Measurements from ENCODE around the gene FOXB2.

The FOXB2 gene

DNA sequence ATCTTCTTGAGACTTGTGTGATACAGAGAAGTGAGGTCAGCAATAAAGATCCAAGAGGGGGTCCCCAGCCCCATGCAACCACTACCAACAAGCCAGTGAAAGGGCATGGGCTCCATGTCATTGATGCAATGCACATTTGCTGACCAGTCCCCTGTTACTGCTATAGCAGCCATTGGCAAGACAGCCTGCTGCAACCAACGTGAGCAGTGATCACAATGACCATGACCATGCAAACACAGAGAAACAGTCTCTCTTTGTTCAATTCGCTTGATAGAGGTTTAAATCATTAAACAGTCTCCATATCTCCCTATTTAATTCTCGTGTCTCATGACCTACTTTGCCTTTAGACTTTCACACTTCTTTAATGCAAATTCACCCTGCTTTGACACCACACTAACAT lies 30.0 kb upstream of the FOXB2 start:
- no peak overlapping the region for H4K91ac ChIP-seq (ENCODE audit: low read depth, low read length, poor library complexity)
- H2BK120ac ChIP-seq (ENCODE audit: low read depth, low read length) = no peak overlapping the region
- no peaks in the 10 kb centered on the region for H3K79me1 ChIP-seq (ENCODE audit: low read depth, low read length)
- H3K9ac ChIP-seq (ENCODE audit: low read depth, low read length, poor library complexity) = no peak overlapping the region
- no peaks in the 10 kb centered on the region for H3K27me3 ChIP-seq (ENCODE audit: control insufficient read depth in 3 of 3, insufficient read depth in 3 of 3, low read depth in 1 of 3, low read length in 3 of 3)
- no peak overlapping the region for H2AK5ac ChIP-seq (ENCODE audit: low read depth, low read length)
- no peaks in the 10 kb centered on the region for H3K36me3 ChIP-seq (replicated peaks in 1 of 2; ENCODE audit: control insufficient read depth in 2 of 2, insufficient read depth in 2 of 2, low read length in 2 of 2)
- no CpG with 5 or more reads among the region's 3 CpGs for WGBS, 2 donors (ENCODE audit: extremely low coverage in 2 of 2, insufficient read length in 2 of 2, insufficient replicate concordance in 1 of 2)
- DNase-seq (ENCODE audit: low spot score) = no peak
- no peak overlapping the region for H3K4me3 ChIP-seq (ENCODE audit: low read length in 2 of 2)
- no peak overlapping the region for H4K8ac ChIP-seq (ENCODE audit: low read depth, low read length)
- no peaks in the 10 kb centered on the region for H3K4me1 ChIP-seq (ENCODE audit: control insufficient read depth in 2 of 2, insufficient read depth in 1 of 2, low read depth in 1 of 2, low read length in 2 of 2)
- H3K27ac ChIP-seq (replicated peaks; ENCODE audit: low read length) = no peak overlapping the region
- H3K14ac ChIP-seq (ENCODE audit: low read length) = no peak overlapping the region
- no peak overlapping the region for H2BK5ac ChIP-seq (ENCODE audit: low read length)
- no peak overlapping the region for H3K23ac ChIP-seq (ENCODE audit: low read depth, low read length, poor library complexity)
- H2BK15ac ChIP-seq (ENCODE audit: low read length) = no peak overlapping the region
- H3K4ac ChIP-seq (ENCODE audit: low read length) = no peak overlapping the region
- no peak overlapping the region for H2BK12ac ChIP-seq (ENCODE audit: low read length)
- H3K4me2 ChIP-seq (ENCODE audit: insufficient read depth, low read length, poor library complexity, severe bottlenecking) = no peak overlapping the region
- H3K18ac ChIP-seq (ENCODE audit: low read length) = no peak overlapping the region
- H3K9me3 ChIP-seq (replicated peaks in 1 of 2; ENCODE audit: control insufficient read depth in 2 of 2, insufficient read depth in 1 of 2, low read depth in 1 of 2, low read length in 2 of 2) = no peaks in the 10 kb centered on the region
- no peak overlapping the region for H2AFZ ChIP-seq (ENCODE audit: low read length)

DNA sequence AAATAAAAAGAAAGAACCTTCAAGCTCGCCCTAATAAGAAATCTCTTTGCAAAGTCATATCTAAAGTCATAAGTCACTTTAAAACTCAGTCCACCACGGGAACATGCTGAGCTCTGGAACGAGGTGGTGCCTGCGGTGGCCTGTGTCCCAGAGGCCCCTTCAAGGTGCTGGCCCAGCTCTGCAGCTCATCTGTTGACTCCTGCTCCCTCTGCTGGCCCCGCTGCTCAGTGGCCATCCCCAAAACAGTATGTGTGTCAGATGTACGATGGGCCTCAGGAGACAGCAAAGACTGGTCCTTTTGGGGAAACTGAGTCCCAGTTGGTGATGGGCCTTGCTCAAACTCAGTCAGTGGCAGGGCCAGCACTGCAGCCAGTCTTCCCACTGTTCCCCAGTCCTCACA lies 22.8 kb upstream of the FOXB2 start:
- Histone ChIP-seq H3K27me3 (ENCODE audit: control insufficient read depth in 3 of 3, insufficient read depth in 3 of 3, low read depth in 1 of 3, low read length in 3 of 3) (no peaks in the 10 kb centered on the region), H4K91ac (ENCODE audit: low read depth, low read length, poor library complexity) (no peak overlapping the region), H3K36me3 (replicated peaks in 1 of 2; ENCODE audit: control insufficient read depth in 2 of 2, insufficient read depth in 2 of 2, low read length in 2 of 2) (no peaks in the 10 kb centered on the region), H3K79me1 (ENCODE audit: low read depth, low read length) (no peaks in the 10 kb centered on the region), H3K4me1 (ENCODE audit: control insufficient read depth in 2 of 2, insufficient read depth in 1 of 2, low read depth in 1 of 2, low read length in 2 of 2) (no peaks in the 10 kb centered on the region), H2BK15ac (ENCODE audit: low read length) (no peak overlapping the region), H2AFZ (ENCODE audit: low read length) (no peak overlapping the region), H3K23ac (ENCODE audit: low read depth, low read length, poor library complexity) (no peak overlapping the region), H3K4me3 (ENCODE audit: low read length in 2 of 2) (no peak overlapping the region), H2BK5ac (ENCODE audit: low read length) (no peak overlapping the region), H3K4me2 (ENCODE audit: insufficient read depth, low read length, poor library complexity, severe bottlenecking) (no peak overlapping the region), H2BK12ac (ENCODE audit: low read length) (no peak overlapping the region), H3K27ac (replicated peaks; ENCODE audit: low read length) (no peak overlapping the region), H3K18ac (ENCODE audit: low read length) (no peak overlapping the region), H3K14ac (ENCODE audit: low read length) (no peak overlapping the region), H2BK120ac (ENCODE audit: low read depth, low read length) (no peak overlapping the region), H4K8ac (ENCODE audit: low read depth, low read length) (no peak overlapping the region), H3K9ac (ENCODE audit: low read depth, low read length, poor library complexity) (no peak overlapping the region), H3K9me3 (replicated peaks in 1 of 2; ENCODE audit: control insufficient read depth in 2 of 2, insufficient read depth in 1 of 2, low read depth in 1 of 2, low read length in 2 of 2) (no peaks in the 10 kb centered on the region), H3K4ac (ENCODE audit: low read length) (no peak overlapping the region), H2AK5ac (ENCODE audit: low read depth, low read length) (no peak overlapping the region)
- WGBS, 2 donors (ENCODE audit: extremely low coverage in 2 of 2, insufficient read length in 2 of 2, insufficient replicate concordance in 1 of 2) = no CpG with 5 or more reads among the region's 6 CpGs
- DNase-seq (ENCODE audit: low spot score) = peak; percentile 17

DNA sequence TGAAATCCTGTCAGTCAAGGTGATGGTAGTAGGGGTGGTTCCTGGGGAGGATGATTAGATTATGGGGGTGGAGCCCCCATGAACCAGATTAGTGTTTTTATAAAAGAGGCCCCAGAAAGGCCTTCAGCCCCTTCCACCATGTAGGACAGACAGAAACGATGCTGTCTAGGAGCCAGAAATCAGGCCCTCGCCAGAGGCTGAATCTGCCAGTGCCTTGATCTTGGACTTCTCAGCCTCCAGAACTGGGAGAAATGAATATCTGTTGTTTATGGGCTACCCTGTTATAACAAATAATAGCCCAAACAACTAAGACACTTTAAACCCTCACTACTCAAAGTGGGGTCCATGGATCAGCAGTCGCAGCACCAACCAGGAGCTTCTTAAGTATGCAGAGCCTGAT lies 20.2 kb upstream of the FOXB2 start:
- no peak overlapping the region for H2BK12ac ChIP-seq (ENCODE audit: low read length)
- no CpG with 5 or more reads among the region's 3 CpGs for WGBS, 2 donors (ENCODE audit: extremely low coverage in 2 of 2, insufficient read length in 2 of 2, insufficient replicate concordance in 1 of 2)

DNA sequence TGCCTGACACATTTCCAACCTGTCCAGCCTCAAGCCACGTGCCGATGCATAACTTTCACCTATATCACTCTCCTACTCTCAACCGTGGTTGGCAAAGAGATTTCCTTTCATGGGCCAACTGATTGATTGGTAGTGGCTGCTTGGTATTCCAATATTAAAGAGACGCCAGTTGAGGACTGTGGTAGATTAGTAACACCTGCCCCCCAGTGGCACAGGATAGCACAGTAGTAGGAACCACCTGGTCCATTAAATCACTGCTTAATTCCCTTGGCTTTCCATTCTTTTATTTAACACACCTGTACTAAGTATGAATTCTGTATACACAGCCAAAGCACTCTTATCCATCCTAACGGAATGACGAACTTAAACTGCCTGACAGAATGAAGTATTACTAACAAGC lies 19.1 kb upstream of the FOXB2 start:
- Histone ChIP-seq H2BK15ac (ENCODE audit: low read length) (no peak overlapping the region), H4K8ac (ENCODE audit: low read depth, low read length) (no peak overlapping the region), H4K91ac (ENCODE audit: low read depth, low read length, poor library complexity) (no peak overlapping the region), H3K4me1 (ENCODE audit: control insufficient read depth in 2 of 2, insufficient read depth in 1 of 2, low read depth in 1 of 2, low read length in 2 of 2) (no peaks in the 10 kb centered on the region), H2BK5ac (ENCODE audit: low read length) (no peak overlapping the region), H3K9me3 (replicated peaks in 1 of 2; ENCODE audit: control insufficient read depth in 2 of 2, insufficient read depth in 1 of 2, low read depth in 1 of 2, low read length in 2 of 2) (no peaks in the 10 kb centered on the region), H3K18ac (ENCODE audit: low read length) (no peak overlapping the region), H3K79me1 (ENCODE audit: low read depth, low read length) (no peaks in the 10 kb centered on the region), H3K14ac (ENCODE audit: low read length) (no peak overlapping the region), H3K4me3 (ENCODE audit: low read length in 2 of 2) (no peak overlapping the region), H3K27me3 (ENCODE audit: control insufficient read depth in 3 of 3, insufficient read depth in 3 of 3, low read depth in 1 of 3, low read length in 3 of 3) (peaks cover 0 to 4% (median 0%) of the 10 kb centered on the region in 3 experiments), H3K4me2 (ENCODE audit: insufficient read depth, low read length, poor library complexity, severe bottlenecking) (no peak overlapping the region), H2BK12ac (ENCODE audit: low read length) (no peak overlapping the region), H3K23ac (ENCODE audit: low read depth, low read length, poor library complexity) (no peak overlapping the region), H3K27ac (replicated peaks; ENCODE audit: low read length) (no peak overlapping the region), H2AFZ (ENCODE audit: low read length) (no peak overlapping the region), H3K4ac (ENCODE audit: low read length) (no peak overlapping the region), H3K9ac (ENCODE audit: low read depth, low read length, poor library complexity) (no peak overlapping the region), H2AK5ac (ENCODE audit: low read depth, low read length) (no peak overlapping the region), H2BK120ac (ENCODE audit: low read depth, low read length) (no peak overlapping the region), H3K36me3 (replicated peaks in 1 of 2; ENCODE audit: control insufficient read depth in 2 of 2, insufficient read depth in 2 of 2, low read length in 2 of 2) (no peaks in the 10 kb centered on the region)
- no CpG with 5 or more reads among the region's 6 CpGs for WGBS, 2 donors (ENCODE audit: extremely low coverage in 2 of 2, insufficient read length in 2 of 2, insufficient replicate concordance in 1 of 2)
- no peak for DNase-seq (ENCODE audit: low spot score)

More for the DNA sequence above, 20.2 kb upstream of the FOXB2 start:
- no peak overlapping the region for H3K4me3 ChIP-seq (ENCODE audit: low read length in 2 of 2)
- no peak overlapping the region for H3K23ac ChIP-seq (ENCODE audit: low read depth, low read length, poor library complexity)
- no peak overlapping the region for H3K27ac ChIP-seq (replicated peaks; ENCODE audit: low read length)
- H3K14ac ChIP-seq (ENCODE audit: low read length) = no peak overlapping the region
- H3K18ac ChIP-seq (ENCODE audit: low read length) = no peak overlapping the region
- H2AFZ ChIP-seq (ENCODE audit: low read length) = no peak overlapping the region
- DNase-seq (ENCODE audit: low spot score) = no peak
- no peak overlapping the region for H3K9ac ChIP-seq (ENCODE audit: low read depth, low read length, poor library complexity)
- H3K4ac ChIP-seq (ENCODE audit: low read length) = no peak overlapping the region
- no peaks in the 10 kb centered on the region for H3K36me3 ChIP-seq (replicated peaks in 1 of 2; ENCODE audit: control insufficient read depth in 2 of 2, insufficient read depth in 2 of 2, low read length in 2 of 2)
- no peak overlapping the region for H4K8ac ChIP-seq (ENCODE audit: low read depth, low read length)
- no peak overlapping the region for H3K4me2 ChIP-seq (ENCODE audit: insufficient read depth, low read length, poor library complexity, severe bottlenecking)
- H2BK15ac ChIP-seq (ENCODE audit: low read length) = no peak overlapping the region
- no peak overlapping the region for H4K91ac ChIP-seq (ENCODE audit: low read depth, low read length, poor library complexity)
- no peaks in the 10 kb centered on the region for H3K79me1 ChIP-seq (ENCODE audit: low read depth, low read length)
- no peak overlapping the region for H2BK5ac ChIP-seq (ENCODE audit: low read length)
- H3K27me3 ChIP-seq (ENCODE audit: control insufficient read depth in 3 of 3, insufficient read depth in 3 of 3, low read depth in 1 of 3, low read length in 3 of 3) = no peaks in the 10 kb centered on the region
- no peaks in the 10 kb centered on the region for H3K9me3 ChIP-seq (replicated peaks in 1 of 2; ENCODE audit: control insufficient read depth in 2 of 2, insufficient read depth in 1 of 2, low read depth in 1 of 2, low read length in 2 of 2)
- no peaks in the 10 kb centered on the region for H3K4me1 ChIP-seq (ENCODE audit: control insufficient read depth in 2 of 2, insufficient read depth in 1 of 2, low read depth in 1 of 2, low read length in 2 of 2)
- H2BK120ac ChIP-seq (ENCODE audit: low read depth, low read length) = no peak overlapping the region
- no peak overlapping the region for H2AK5ac ChIP-seq (ENCODE audit: low read depth, low read length)

Measured in neuronal stem cell (in vitro differentiated cells).